Right lobe of liver (tissue), 6 donors: Measurements from ENCODE around the gene RMND1. TPM values are rescaled to one million over a fixed set of nuclear protein-coding genes. Genes with fewer than 3 reads are reported as not detected.
A peak's percentile ranks its signal among the peaks of the same experiment; 100 is the strongest.

ENCODE experiments used
- ATAC-seq, 4 donors: fragments of 200-7000 bp; cut with Tn5 transposase; one replicate each; pipeline ENCODE4 v1.9.1; 2020; ENCODE audit warnings: mild to moderate bottlenecking in 4 of 4, moderate library complexity in 4 of 4
- DNase-seq, 3 donors: peaks; one replicate each; pipeline ENCODE4 v3.0.0-alpha.2; 2020
- H3K27ac ChIP-seq, 3 donors: fragments of 200-600 bp; one replicate each; pipeline ENCODE4 v1.8.0; 2022
- H3K27me3 ChIP-seq, 2 donors: fragments of 200-600 bp; one replicate each; pipeline ENCODE4 v1.8.0; 2022
- H3K36me3 ChIP-seq, 4 donors: fragments of 200-600 bp; sonication (generic) in 1 of 4; one replicate each; pipeline versions ENCODE4 v1.5.1 to v1.8.0; 2017 to 2022; ENCODE audit warnings: control low read depth in 1 of 4
- H3K4me1 ChIP-seq, 4 donors: fragments of 200-600 bp; sonication (generic) in 1 of 4; one replicate each; pipeline versions ENCODE4 v1.5.1 to v1.8.0; 2017 to 2022; ENCODE audit warnings: control low read depth in 1 of 4
- H3K4me3 ChIP-seq, 3 donors: fragments of 200-600 bp; one replicate each; pipeline ENCODE4 v1.8.0; 2022
- H3K9me3 ChIP-seq, 4 donors: fragments of 200-600 bp; sonication (generic) in 1 of 4; one replicate each; pipeline versions ENCODE4 v1.5.1 to v1.8.0; 2017 to 2022; ENCODE audit warnings: control low read depth in 1 of 4
- CTCF ChIP-seq, 4 donors: fragments of 200-600 bp in 3 of 4; fragments of 450-650 bp in 1 of 4; IDR thresholded peaks; one replicate each; pipeline versions ENCODE4 v1.5.1 to v1.8.0; 2016 to 2022; ENCODE audit warnings: antibody characterized with exemption in 4 of 4, mild to moderate bottlenecking in 2 of 4
- POLR2A ChIP-seq: fragments of 450-650 bp; IDR thresholded peaks from one replicate; pipeline ENCODE4 v1.6.1; 2017; ENCODE audit warnings: antibody characterized with exemption, mild to moderate bottlenecking
- WGBS: methylation state at CpG from one replicate; pipeline ENCODE4 v1.1.6; 2018; ENCODE audit warnings: low coverage, low lambda C conversion rate; ENCODE audit not compliant: insufficient coverage; ENCODE audit errors: missing lambda C conversion rate; 5-methylcytosine and 5-hydroxymethylcytosine counted together
- intact Hi-C, 2 donors: fragments of 100-400 bp; cut with DNase I; formaldehyde crosslinking; loops; one replicate each; pipeline versions ENCODE4 v1.11.2 to v1.14.1; 2022
- total RNA-seq, 6 experiments: library from RNA; depleted of rRNA in 2 of 6; stranded (reverse); fragments of >200 nt in 2 of 6; fragmentation: NEBNext Ultra II Directional in 3 of 6; extraction: Animal tissue kit (Norgen Biotek cat#: 25700) in 3 of 6; gene quantifications; one replicate each; pipeline versions ENCODE4 v1.1.0 to v1.2.4, GENCODE V29; 2016 to 2023
- donor health status: DM: no; HTN: yes; CAD: no.
- donor health status: DM: no; HTN: no; CAD: no.
- donor health status: DM: no; HTN: no; CAD: no.
- donor health status: DM: no; HTN: yes; CAD: no.
- donor health status: DM: no; HTN: yes; CAD: no.

RMND1 gene
- total RNA-seq, 6 experiments from 2014 or later, result 13.1 to 23.4 (median 19.5) TPM

- Histone ChIP-seq H3K36me3 (no peaks in the 10 kb centered on the region), H3K27ac (no peak overlapping the region), H3K4me3 (no peak overlapping the region), H3K9me3 (no peaks in the 10 kb centered on the region), H3K4me1 (peaks cover 0 to 72% (median 14%) of the 10 kb centered on the region in 4 donors), H3K27me3 (no peaks in the 10 kb centered on the region)
- intact Hi-C loops, result no loop called here
- 78% methylated on average over 5 of the region's 5 CpGs for WGBS
- no peak for ATAC-seq
- no peak for DNase-seq
- no peak for TF ChIP-seq POLR2A
- no peak for TF ChIP-seq CTCF (IDR thresholded peaks at IDR 0.05)
Measured at GRCh38 chr6:151443454-151443853, 8.5 kb downstream of the RMND1 start.

GRCh38 chr6:151442371-151442770 is 9.6 kb downstream of the RMND1 start:
- ATAC-seq, result peak in 1 of 4 donors; percentile 51

GRCh38 chr6:151441390-151442166 is 10.3 kb downstream of the RMND1 start:
- no peak for TF ChIP-seq POLR2A
- TF ChIP-seq CTCF (IDR thresholded peaks at IDR 0.05), result no peak
- no peaks in the 10 kb centered on the region for H3K36me3 ChIP-seq
- DNase-seq, result no peak
- H3K27me3 ChIP-seq, result no peaks in the 10 kb centered on the region
- 14% methylated on average over 3 of the region's 3 CpGs for WGBS
- intact Hi-C loops, result no loop called here
- H3K27ac ChIP-seq, result peak overlapping the region in 1 of 3 donors; percentile 19
- peak; percentile 34 to 78 (median 50) for ATAC-seq
- peaks cover 0 to 79% (median 18%) of the 10 kb centered on the region in 4 donors for H3K4me1 ChIP-seq
- H3K4me3 ChIP-seq, result peak overlapping the region in 1 of 3 donors; percentile 4
- H3K9me3 ChIP-seq, result no peaks in the 10 kb centered on the region

More at GRCh38 chr6:151442371-151442770, 9.6 kb downstream of the RMND1 start:
- Histone ChIP-seq H3K9me3 (no peaks in the 10 kb centered on the region), H3K27ac (peak overlapping the region in 1 of 3 donors; percentile 19), H3K36me3 (no peaks in the 10 kb centered on the region), H3K27me3 (no peaks in the 10 kb centered on the region), H3K4me3 (no peak overlapping the region), H3K4me1 (peaks cover 0 to 79% (median 14%) of the 10 kb centered on the region in 4 donors)
- intact Hi-C loops, result no loop called here
- TF ChIP-seq CTCF (IDR thresholded peaks at IDR 0.05), result no peak
- TF ChIP-seq POLR2A, result no peak
- DNase-seq, result no peak
- WGBS, result 59% methylated on average over 8 of the region's 9 CpGs

GRCh38 chr6:151440930-151441329 is 11.0 kb downstream of the RMND1 start:
- Histone ChIP-seq H3K27me3 (no peaks in the 10 kb centered on the region), H3K27ac (peak overlapping the region in 1 of 3 donors; percentile 19), H3K9me3 (no peaks in the 10 kb centered on the region), H3K36me3 (peaks cover 0 to 2% (median 0%) of the 10 kb centered on the region in 4 donors), H3K4me3 (peak overlapping the region in 1 of 3 donors; percentile 4), H3K4me1 (peaks cover 0 to 75% (median 19%) of the 10 kb centered on the region in 4 donors)
- ATAC-seq (peak; percentile 40 to 58 (median 46)), DNase-seq (no peak)
- WGBS, result 16% methylated on average over 2 of the region's 2 CpGs
- no peak for TF ChIP-seq POLR2A
- TF ChIP-seq CTCF (IDR thresholded peaks at IDR 0.05), result peak; percentile 37 to 61 (median 50)
- intact Hi-C loops, result no loop called here
